ENCODE data around the gene CAMSAP3. TPM values are rescaled to one million over a fixed set of nuclear protein-coding genes. Genes with fewer than 3 reads are reported as not detected.

Gene CAMSAP3
- total RNA-seq (0.04 TPM), polyA plus RNA-seq (ENCODE audit: insufficient read depth in 1 of 8, insufficient read length in 8 of 8, low replicate concordance in 1 of 8) (1 to 10 TPM in 2 of 8 donors, under 1 TPM in 6; 0.07 to 4.0 (median 0.56) TPM)
- long read RNA-seq, donor 1: 0 reads
- long read RNA-seq, donor 2: 0 reads
- long read RNA-seq, donor 3: 0 reads
- long read RNA-seq, donor 4: 0 reads
- long read RNA-seq, donor 5, partial matches to known transcripts: 38 of 49 reads
- long read RNA-seq, donor 5, other reads (novel, unspliced or antisense): 11 of 49 reads
- long read RNA-seq, donor 6: 0 reads
- long read RNA-seq, donor 7, partial matches to known transcripts: 27 of 27 reads
- long read RNA-seq, donor 7, other reads (novel, unspliced or antisense): 0 of 27 reads
- long read RNA-seq, donor 8: 0 reads
- long read RNA-seq, donor 9: 0 reads
- long read RNA-seq, donor 10, partial matches to known transcripts: 13 of 13 reads
- long read RNA-seq, donor 10, other reads (novel, unspliced or antisense): 0 of 13 reads
- long read RNA-seq, donor 11: 0 reads

GRCh38 chr19:7595466-7596133, at the start of gene CAMSAP3:
CAMSAP3 (plus strand) TSS chr19:7595863; CDS start chr19:7596003, 140 bp downstream.
- Histone ChIP-seq H3K4me1 (ENCODE audit: control insufficient read depth, insufficient read depth, low read length) (no peaks in the 10 kb centered on the region), H3K27me3 (ENCODE audit: control insufficient read depth, insufficient read depth, low read length) (peaks cover 42% of the 10 kb centered on the region), H3K4me3 (ENCODE audit: low read length) (no peak within 1 kb of the TSS), H3K27ac (ENCODE audit: low read length) (no peak within 1 kb of the TSS), H3K9me3 (replicated peaks; ENCODE audit: control insufficient read depth, low read depth, low read length) (no peaks in the 10 kb centered on the region), H3K36me3 (ENCODE audit: control insufficient read depth, insufficient read depth, low read length) (no peaks in the 10 kb centered on the region)
- no peak for DNase-seq
- WGBS (ENCODE audit: insufficient coverage): under 1% methylated on average over 73 of the region's 78 CpGs

- no CpG with 5 or more reads among the region's 1 CpG for WGBS (ENCODE audit: insufficient coverage)
- no peak overlapping the region for H3K27ac ChIP-seq (ENCODE audit: low read length)
Observed at GRCh38 chr19:7545904-7546303, 49.8 kb upstream of the CAMSAP3 start.

GRCh38 chr19:7547159-7547558, 48.5 kb upstream of the CAMSAP3 start:
- Histone ChIP-seq H3K4me1 (ENCODE audit: control insufficient read depth, insufficient read depth, low read length) (peaks cover 8% of the 10 kb centered on the region), H3K9me3 (replicated peaks; ENCODE audit: control insufficient read depth, low read depth, low read length) (no peaks in the 10 kb centered on the region), H3K27ac (ENCODE audit: low read length) (no peak overlapping the region), H3K36me3 (ENCODE audit: control insufficient read depth, insufficient read depth, low read length) (peaks cover 28% of the 10 kb centered on the region), H3K27me3 (ENCODE audit: control insufficient read depth, insufficient read depth, low read length) (no peaks in the 10 kb centered on the region), H3K4me3 (ENCODE audit: low read length) (no peak overlapping the region)
- DNase-seq: no peak
- no CpG with 5 or more reads among the region's 3 CpGs for WGBS (ENCODE audit: insufficient coverage)

More at GRCh38 chr19:7545904-7546303, 49.8 kb upstream of the CAMSAP3 start:
- no peaks in the 10 kb centered on the region for H3K27me3 ChIP-seq (ENCODE audit: control insufficient read depth, insufficient read depth, low read length)
- H3K4me1 ChIP-seq (ENCODE audit: control insufficient read depth, insufficient read depth, low read length): no peaks in the 10 kb centered on the region
- no peak overlapping the region for H3K4me3 ChIP-seq (ENCODE audit: low read length)
- H3K36me3 ChIP-seq (ENCODE audit: control insufficient read depth, insufficient read depth, low read length): peaks cover 40% of the 10 kb centered on the region
- no peaks in the 10 kb centered on the region for H3K9me3 ChIP-seq (replicated peaks; ENCODE audit: control insufficient read depth, low read depth, low read length)
- DNase-seq: no peak

GRCh38 chr19:7549429-7550148, 46.1 kb upstream of the CAMSAP3 start:
- H3K36me3 ChIP-seq (ENCODE audit: control insufficient read depth, insufficient read depth, low read length): peaks cover 23% of the 10 kb centered on the region
- no peak for DNase-seq
- 86% methylated on average over 24 of the region's 36 CpGs for WGBS (ENCODE audit: insufficient coverage)

GRCh38 chr19:7550169-7550770, 45.4 kb upstream of the CAMSAP3 start:
- H3K4me3 ChIP-seq (ENCODE audit: low read length): no peak overlapping the region
- no peak for DNase-seq
- H3K27ac ChIP-seq (ENCODE audit: low read length): no peak overlapping the region
- WGBS (ENCODE audit: insufficient coverage): 95% methylated on average over 37 of the region's 41 CpGs
- H3K27me3 ChIP-seq (ENCODE audit: control insufficient read depth, insufficient read depth, low read length): no peaks in the 10 kb centered on the region
- no peaks in the 10 kb centered on the region for H3K9me3 ChIP-seq (replicated peaks; ENCODE audit: control insufficient read depth, low read depth, low read length)
- H3K36me3 ChIP-seq (ENCODE audit: control insufficient read depth, insufficient read depth, low read length): peaks cover 26% of the 10 kb centered on the region
- H3K4me1 ChIP-seq (ENCODE audit: control insufficient read depth, insufficient read depth, low read length): peaks cover 8% of the 10 kb centered on the region

More at GRCh38 chr19:7549429-7550148, 46.1 kb upstream of the CAMSAP3 start:
- H3K27me3 ChIP-seq (ENCODE audit: control insufficient read depth, insufficient read depth, low read length): no peaks in the 10 kb centered on the region
- no peak overlapping the region for H3K27ac ChIP-seq (ENCODE audit: low read length)
- H3K4me1 ChIP-seq (ENCODE audit: control insufficient read depth, insufficient read depth, low read length): peaks cover 8% of the 10 kb centered on the region
- no peaks in the 10 kb centered on the region for H3K9me3 ChIP-seq (replicated peaks; ENCODE audit: control insufficient read depth, low read depth, low read length)
- H3K4me3 ChIP-seq (ENCODE audit: low read length): no peak overlapping the region

- no peaks in the 10 kb centered on the region for H3K27me3 ChIP-seq (ENCODE audit: control insufficient read depth, insufficient read depth, low read length)
- H3K27ac ChIP-seq (ENCODE audit: low read length): no peak overlapping the region
- peaks cover 8% of the 10 kb centered on the region for H3K4me1 ChIP-seq (ENCODE audit: control insufficient read depth, insufficient read depth, low read length)
- WGBS (ENCODE audit: insufficient coverage): 19% methylated on average over 38 of the region's 51 CpGs
- no peaks in the 10 kb centered on the region for H3K9me3 ChIP-seq (replicated peaks; ENCODE audit: control insufficient read depth, low read depth, low read length)
- peak overlapping the region; percentile 31 for H3K4me3 ChIP-seq (ENCODE audit: low read length)
- peaks cover 30% of the 10 kb centered on the region for H3K36me3 ChIP-seq (ENCODE audit: control insufficient read depth, insufficient read depth, low read length)
- peak; percentile 92 for DNase-seq
Observed at GRCh38 chr19:7550987-7551761, 44.5 kb upstream of the CAMSAP3 start.

GRCh38 chr19:7552781-7553180, 42.9 kb upstream of the CAMSAP3 start:
- peaks cover 44% of the 10 kb centered on the region for H3K36me3 ChIP-seq (ENCODE audit: control insufficient read depth, insufficient read depth, low read length)
- H3K9me3 ChIP-seq (replicated peaks; ENCODE audit: control insufficient read depth, low read depth, low read length): no peaks in the 10 kb centered on the region
- WGBS (ENCODE audit: insufficient coverage): 100% methylated on average over 1 of the region's 2 CpGs
- no peak overlapping the region for H3K27ac ChIP-seq (ENCODE audit: low read length)
- H3K4me1 ChIP-seq (ENCODE audit: control insufficient read depth, insufficient read depth, low read length): peaks cover 8% of the 10 kb centered on the region
- no peaks in the 10 kb centered on the region for H3K27me3 ChIP-seq (ENCODE audit: control insufficient read depth, insufficient read depth, low read length)
- no peak overlapping the region for H3K4me3 ChIP-seq (ENCODE audit: low read length)
- DNase-seq: no peak

- H3K36me3 ChIP-seq (ENCODE audit: control insufficient read depth, insufficient read depth, low read length): peaks cover 59% of the 10 kb centered on the region
- H3K4me3 ChIP-seq (ENCODE audit: low read length): no peak overlapping the region
- H3K9me3 ChIP-seq (replicated peaks; ENCODE audit: control insufficient read depth, low read depth, low read length): no peaks in the 10 kb centered on the region
- no peaks in the 10 kb centered on the region for H3K27me3 ChIP-seq (ENCODE audit: control insufficient read depth, insufficient read depth, low read length)
- H3K4me1 ChIP-seq (ENCODE audit: control insufficient read depth, insufficient read depth, low read length): peaks cover 8% of the 10 kb centered on the region
- no peak for DNase-seq
- H3K27ac ChIP-seq (ENCODE audit: low read length): no peak overlapping the region
- WGBS (ENCODE audit: insufficient coverage): 80% methylated on average over 28 of the region's 28 CpGs
Observed at GRCh38 chr19:7554565-7554964, 41.1 kb upstream of the CAMSAP3 start.
